Large intestine (tissue), 3 donors: ENCODE results near the gene SLC9C2. TPM values are rescaled to one million over a fixed set of nuclear protein-coding genes. Genes with fewer than 3 reads are reported as not detected.
"Not testable (repeated sequence)": the region's sequence is repeated elsewhere in the genome, so short reads cannot be mapped to it uniquely, and the experiment has no call there.

Source experiments
- DNase-seq, 2 donors: peaks; one replicate each; pipeline versions ENCODE4 v3.0.0 to v3.0.0-alpha.2; 2013
- H3K27ac ChIP-seq: one replicate; pipeline ENCODE4 v1.5.1; 2013; ENCODE audit warnings: low read length
- H3K27me3 ChIP-seq: 2 replicates; pipeline ENCODE4 v1.6.1; 2013; ENCODE audit warnings: low read length; ENCODE audit not compliant: control insufficient read depth, insufficient read depth
- H3K36me3 ChIP-seq: 2 replicates; pipeline ENCODE4 v1.6.1; 2013; ENCODE audit warnings: low read length; ENCODE audit not compliant: control insufficient read depth, insufficient read depth
- H3K4me1 ChIP-seq: one replicate; pipeline ENCODE4 v1.6.1; 2013; ENCODE audit warnings: low read length; ENCODE audit not compliant: control insufficient read depth, insufficient read depth
- H3K4me3 ChIP-seq: one replicate; pipeline ENCODE4 v1.5.1; 2013; ENCODE audit warnings: low read length
- H3K9me3 ChIP-seq: one replicate; pipeline ENCODE4 v1.6.1; 2013; ENCODE audit warnings: mild to moderate bottlenecking, low read depth, low read length, moderate library complexity; ENCODE audit not compliant: control insufficient read depth
- WGBS: methylation state at CpG from one replicate; pipeline ENCODE4 v1.1.5; 2013; ENCODE audit warnings: low lambda C conversion rate; ENCODE audit not compliant: insufficient coverage; 5-methylcytosine and 5-hydroxymethylcytosine counted together
- polyA plus RNA-seq: library from polyadenylated mRNA; unstranded; fragments of 120-200 nt; gene quantifications from one replicate; pipeline ENCODE4 v1.2.1, GENCODE V29; 2013

Gene SLC9C2
- polyA plus RNA-seq, 1 donor, result 0.06 TPM

- H3K4me1 ChIP-seq, result no peaks in the 10 kb centered on the region
- no peak overlapping the region for H3K4me3 ChIP-seq
- H3K36me3 ChIP-seq, result no peaks in the 10 kb centered on the region
- WGBS, result no CpG with 5 or more reads among the region's 3 CpGs
- DNase-seq, result no peak
- H3K27ac ChIP-seq, result no peak overlapping the region
- no peaks in the 10 kb centered on the region for H3K9me3 ChIP-seq
- H3K27me3 ChIP-seq, result peaks cover 3% of the 10 kb centered on the region
Measured at GRCh38 chr1:173580658-173581057, 22.2 kb downstream of the SLC9C2 start.

GRCh38 chr1:173580071-173580470 is 22.8 kb downstream of the SLC9C2 start:
- Histone ChIP-seq H3K9me3 (no peaks in the 10 kb centered on the region), H3K36me3 (no peaks in the 10 kb centered on the region), H3K27ac (no peak overlapping the region), H3K4me1 (no peaks in the 10 kb centered on the region), H3K4me3 (no peak overlapping the region), H3K27me3 (peaks cover 3% of the 10 kb centered on the region)
- DNase-seq, result no peak
- WGBS, result no CpG with 5 or more reads among the region's 3 CpGs

GRCh38 chr1:173573596-173573995 is 29.3 kb downstream of the SLC9C2 start:
- H3K27me3 ChIP-seq, result peaks cover 3% of the 10 kb centered on the region
- H3K36me3 ChIP-seq, result no peaks in the 10 kb centered on the region
- H3K9me3 ChIP-seq, result no peaks in the 10 kb centered on the region
- no peaks in the 10 kb centered on the region for H3K4me1 ChIP-seq
- H3K27ac ChIP-seq, result no peak overlapping the region
- DNase-seq, result no peak
- H3K4me3 ChIP-seq, result no peak overlapping the region
- WGBS, result no CpG with 5 or more reads among the region's 4 CpGs

GRCh38 chr1:173572201-173572873 is 30.5 kb downstream of the SLC9C2 start:
- H3K27me3 ChIP-seq, result peaks cover 3% of the 10 kb centered on the region
- H3K9me3 ChIP-seq, result no peaks in the 10 kb centered on the region
- no CpG with 5 or more reads among the region's 3 CpGs for WGBS
- H3K4me3 ChIP-seq, result no peak overlapping the region
- H3K36me3 ChIP-seq, result no peaks in the 10 kb centered on the region
- no peak for DNase-seq
- H3K27ac ChIP-seq, result no peak overlapping the region
- no peaks in the 10 kb centered on the region for H3K4me1 ChIP-seq

GRCh38 chr1:173570370-173571007 is 32.4 kb downstream of the SLC9C2 start:
- Histone ChIP-seq H3K9me3 (no peaks in the 10 kb centered on the region), H3K4me1 (no peaks in the 10 kb centered on the region), H3K4me3 (no peak overlapping the region), H3K36me3 (no peaks in the 10 kb centered on the region), H3K27ac (no peak overlapping the region), H3K27me3 (no peaks in the 10 kb centered on the region)
- DNase-seq, result no peak
- WGBS, result no CpG with 5 or more reads among the region's 4 CpGs

GRCh38 chr1:173568483-173568882 is 34.4 kb downstream of the SLC9C2 start:
- DNase-seq, result no peak
- Histone ChIP-seq H3K4me1 (no peaks in the 10 kb centered on the region), H3K4me3 (no peak overlapping the region), H3K27ac (no peak overlapping the region), H3K36me3 (no peaks in the 10 kb centered on the region), H3K27me3 (no peaks in the 10 kb centered on the region), H3K9me3 (no peaks in the 10 kb centered on the region)
- WGBS, result no CpG with 5 or more reads among the region's 1 CpG

GRCh38 chr1:173563846-173564245 is 39.0 kb downstream of the SLC9C2 start:
- DNase-seq, H3K27me3 ChIP-seq: not testable (repeated sequence)
- WGBS, result no CpG with 5 or more reads among the region's 1 CpG

GRCh38 chr1:173562813-173563212 is 40.1 kb downstream of the SLC9C2 start:
- no peak for DNase-seq
- H3K4me1 ChIP-seq, result no peaks in the 10 kb centered on the region
- H3K9me3 ChIP-seq, result no peaks in the 10 kb centered on the region
- H3K4me3 ChIP-seq, result no peak overlapping the region
- WGBS, result no CpG with 5 or more reads among the region's 6 CpGs
- H3K27me3 ChIP-seq, result no peaks in the 10 kb centered on the region
- H3K27ac ChIP-seq, result no peak overlapping the region
- H3K36me3 ChIP-seq, result no peaks in the 10 kb centered on the region

More at GRCh38 chr1:173563846-173564245, 39.0 kb downstream of the SLC9C2 start:
- not testable (repeated sequence) for H3K27ac ChIP-seq, H3K36me3 ChIP-seq, H3K4me3 ChIP-seq, H3K4me1 ChIP-seq, H3K9me3 ChIP-seq

GRCh38 chr1:173561263-173561662 is 41.6 kb downstream of the SLC9C2 start:
- H3K4me3 ChIP-seq, result no peak overlapping the region
- no peaks in the 10 kb centered on the region for H3K4me1 ChIP-seq
- H3K27me3 ChIP-seq, result no peaks in the 10 kb centered on the region
- H3K36me3 ChIP-seq, result no peaks in the 10 kb centered on the region
- no peak overlapping the region for H3K27ac ChIP-seq
- no CpG with 5 or more reads among the region's 1 CpG for WGBS
- DNase-seq, result no peak
- H3K9me3 ChIP-seq, result no peaks in the 10 kb centered on the region

GRCh38 chr1:173560285-173560880 is 42.5 kb downstream of the SLC9C2 start:
- Histone ChIP-seq H3K27me3 (no peaks in the 10 kb centered on the region), H3K27ac (no peak overlapping the region), H3K4me1 (no peaks in the 10 kb centered on the region), H3K4me3 (no peak overlapping the region), H3K36me3 (no peaks in the 10 kb centered on the region), H3K9me3 (no peaks in the 10 kb centered on the region)
- DNase-seq, result no peak
- WGBS, result 93% methylated on average over 2 of the region's 3 CpGs
